Stimulated activated CD8-positive, alpha-beta memory T cell treated with anti-CD3 and anti-CD28 coated beads, Interleukin-12 subunit alpha, Interleukin-12 subunit beta, amount 100 ng/mL, for 24 hours (primary cell): ENCODE results near the gene FFAR1.
"Not testable (repeated sequence)": the region's sequence is repeated elsewhere in the genome, so short reads cannot be mapped to it uniquely, and the experiment has no call there.

ENCODE experiments used
- DNase-seq: peaks from one replicate; pipeline ENCODE4 v3.0.0-alpha.2; 2020; ENCODE audit errors: extremely low read depth

Gene FFAR1

GRCh38 chr19:35342430-35342829, 5.3 kb upstream of the FFAR1 start:
- DNase-seq: no peak

GRCh38 chr19:35344511-35345031, 3.1 kb upstream of the FFAR1 start:
- DNase-seq: no peak

GRCh38 chr19:35345671-35346111, 2.0 kb upstream of the FFAR1 start:
- DNase-seq: no peak

GRCh38 chr19:35346193-35347052, 1.3 kb upstream of the FFAR1 start:
- DNase-seq: no peak

GRCh38 chr19:35347930-35348298, 212 bp downstream of the FFAR1 start:
- no peak for DNase-seq

GRCh38 chr19:35348911-35349611, 1.4 kb downstream of the FFAR1 start:
- no peak for DNase-seq

- no peak for DNase-seq
These were observed 2.2 kb downstream of the FFAR1 start for GRCh38 chr19:35349614-35350521.

- DNase-seq: no peak
These were observed 2.9 kb downstream of the FFAR1 start for GRCh38 chr19:35350591-35350990.

- no peak for DNase-seq
These were observed 3.9 kb downstream of the FFAR1 start for GRCh38 chr19:35351411-35352176.

- no peak for DNase-seq
These were observed 4.4 kb downstream of the FFAR1 start for GRCh38 chr19:35352177-35352447.

GRCh38 chr19:35352448-35353304, 5.0 kb downstream of the FFAR1 start:
- peak; percentile 27 for DNase-seq

- DNase-seq: no peak
These were observed 5.9 kb downstream of the FFAR1 start for GRCh38 chr19:35353635-35354034.

GRCh38 chr19:35354898-35355297, 7.2 kb downstream of the FFAR1 start:
- DNase-seq: no peak

GRCh38 chr19:35355791-35356460, 8.2 kb downstream of the FFAR1 start:
- no peak for DNase-seq

GRCh38 chr19:35357867-35358573, 10.3 kb downstream of the FFAR1 start, which contains the start of gene FFAR3:
Gene FFAR3, plus strand, starts transcription at chr19:35358460. Its CDS starts 431 bp downstream, at chr19:35358891.
- DNase-seq: no peak

GRCh38 chr19:35358834-35359233, 11.1 kb downstream of the FFAR1 start:
- not testable (repeated sequence) for DNase-seq

GRCh38 chr19:35359395-35359794, 11.7 kb downstream of the FFAR1 start:
- DNase-seq: not testable (repeated sequence)

- DNase-seq: not testable (repeated sequence)
These were observed 12.4 kb downstream of the FFAR1 start for GRCh38 chr19:35360081-35360480.

- no peak for DNase-seq
These were observed 13.2 kb downstream of the FFAR1 start for GRCh38 chr19:35360880-35361420.
